Mesothelial cell of epicardium (in vitro differentiated cells): ENCODE measurements around the gene FAM193A. TPM values are rescaled to one million over a fixed set of nuclear protein-coding genes. Genes with fewer than 3 reads are reported as not detected.
A peak's percentile ranks its signal among the peaks of the same experiment; 100 is the strongest.

ENCODE experiments used
- DNase-seq, 2 experiments: peaks; one replicate each; pipeline ENCODE4 v3.0.0; 2021; ENCODE audit warnings: low spot score in 2 of 2; ENCODE audit not compliant: unreplicated experiment in 2 of 2
- H3K27ac Mint-ChIP-seq: 2 replicates; pipeline ENCODE4 v1.8.0; 2021; ENCODE audit warnings: mixed read lengths
- H3K27me3 Mint-ChIP-seq: 2 replicates; pipeline ENCODE4 v1.8.0; 2021; ENCODE audit warnings: low read depth, mixed read lengths
- H3K36me3 Mint-ChIP-seq: 2 replicates; pipeline ENCODE4 v1.8.0; 2021; ENCODE audit warnings: mixed read lengths
- H3K4me1 Mint-ChIP-seq: 2 replicates; pipeline ENCODE4 v1.8.0; 2021; ENCODE audit warnings: mixed read lengths
- H3K4me3 Mint-ChIP-seq: 2 replicates; pipeline ENCODE4 v1.8.0; 2021; ENCODE audit warnings: mild to moderate bottlenecking, moderate library complexity, mixed read lengths
- H3K9me3 Mint-ChIP-seq: 2 replicates; pipeline ENCODE4 v1.8.0; 2021; ENCODE audit warnings: mixed read lengths
- CTCF ChIP-seq: fragments of 200-600 bp; sonication (generic); IDR thresholded peaks from one replicate; pipeline ENCODE4 v1.5.0; 2021; ENCODE audit warnings: antibody characterized with exemption; ENCODE audit not compliant: unreplicated experiment
- total RNA-seq: library from RNA; stranded (reverse); gene quantifications from 3 replicates; pipeline ENCODE4 v1.2.1, GENCODE V29; 2021

The FAM193A gene
- total RNA-seq, 1 donor from 2014 or later, result 48.1 TPM

GRCh38 chr4:2662598-2662997 is 126.2 kb downstream of the FAM193A start:
- Mint-ChIP-seq H3K9me3 (no peaks in the 10 kb centered on the region), H3K4me3 (no peak overlapping the region), H3K4me1 (peaks cover 4% of the 10 kb centered on the region), H3K27ac (no peak overlapping the region), H3K36me3 (peaks cover 42% of the 10 kb centered on the region), H3K27me3 (no peaks in the 10 kb centered on the region)
- TF ChIP-seq CTCF, result no peak
- no peak for DNase-seq

GRCh38 chr4:2663275-2663674 is 126.8 kb downstream of the FAM193A start:
- H3K27me3 Mint-ChIP-seq, result no peaks in the 10 kb centered on the region
- peaks cover 4% of the 10 kb centered on the region for H3K4me1 Mint-ChIP-seq
- peak overlapping the region; percentile 62 for H3K27ac Mint-ChIP-seq
- peaks cover 41% of the 10 kb centered on the region for H3K36me3 Mint-ChIP-seq
- DNase-seq, result no peak
- no peak overlapping the region for H3K4me3 Mint-ChIP-seq
- TF ChIP-seq CTCF, result no peak
- no peaks in the 10 kb centered on the region for H3K9me3 Mint-ChIP-seq

DNA sequence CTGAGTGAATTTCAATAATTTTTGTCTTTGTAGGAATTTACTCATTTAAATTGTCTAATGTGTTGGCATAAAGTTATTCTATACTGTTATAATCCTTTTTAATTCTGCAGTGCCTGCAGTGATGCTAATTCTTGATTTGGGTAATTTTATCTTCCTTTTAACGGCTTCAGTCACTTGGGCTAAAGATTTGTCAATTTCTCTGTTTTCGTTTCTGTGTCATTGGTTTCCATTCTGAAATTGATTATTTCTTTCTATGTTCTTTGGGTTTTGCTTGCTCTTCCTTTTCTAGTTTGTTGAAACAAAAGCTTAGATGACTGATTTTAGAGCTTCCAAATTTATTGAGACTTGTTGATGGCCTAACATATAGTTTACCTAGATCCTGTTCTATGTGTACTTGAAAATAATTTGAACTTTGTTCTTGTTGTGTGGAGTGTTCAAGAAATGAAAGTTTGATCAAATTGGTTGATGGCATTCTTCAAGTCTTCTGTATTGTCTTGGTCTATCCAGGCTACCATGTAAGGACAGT is 130.3 kb downstream of the FAM193A start:
- H3K4me1 Mint-ChIP-seq, result peaks cover 4% of the 10 kb centered on the region
- H3K27me3 Mint-ChIP-seq, result no peaks in the 10 kb centered on the region
- TF ChIP-seq CTCF, result no peak
- H3K4me3 Mint-ChIP-seq, result no peak overlapping the region
- no peak for DNase-seq
- peaks cover 27% of the 10 kb centered on the region for H3K36me3 Mint-ChIP-seq
- no peak overlapping the region for H3K27ac Mint-ChIP-seq
- no peaks in the 10 kb centered on the region for H3K9me3 Mint-ChIP-seq

DNA sequence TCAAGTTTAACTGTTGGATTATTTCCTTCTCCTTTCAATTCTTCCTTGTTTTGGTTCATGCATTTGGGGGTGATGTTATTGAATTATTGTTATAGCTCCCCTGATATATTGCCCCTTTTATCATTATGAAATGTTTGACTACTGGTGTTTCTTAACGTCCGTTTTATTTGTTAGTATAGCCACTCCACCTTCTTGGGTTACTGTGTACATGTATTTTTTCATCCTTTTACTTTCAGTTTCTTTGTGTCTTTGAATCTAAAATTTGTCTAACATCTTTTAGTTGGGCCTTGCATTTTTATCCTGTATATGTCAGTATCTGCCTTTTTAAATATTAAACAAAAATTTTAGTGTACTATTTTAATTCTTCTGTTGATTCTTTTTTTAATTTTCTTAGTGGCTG is 131.0 kb downstream of the FAM193A start:
- peaks cover 31% of the 10 kb centered on the region for H3K36me3 Mint-ChIP-seq
- no peak overlapping the region for H3K4me3 Mint-ChIP-seq
- H3K9me3 Mint-ChIP-seq, result no peaks in the 10 kb centered on the region
- no peaks in the 10 kb centered on the region for H3K27me3 Mint-ChIP-seq
- TF ChIP-seq CTCF, result no peak
- no peak for DNase-seq
- H3K4me1 Mint-ChIP-seq, result peaks cover 4% of the 10 kb centered on the region
- no peak overlapping the region for H3K27ac Mint-ChIP-seq

DNA sequence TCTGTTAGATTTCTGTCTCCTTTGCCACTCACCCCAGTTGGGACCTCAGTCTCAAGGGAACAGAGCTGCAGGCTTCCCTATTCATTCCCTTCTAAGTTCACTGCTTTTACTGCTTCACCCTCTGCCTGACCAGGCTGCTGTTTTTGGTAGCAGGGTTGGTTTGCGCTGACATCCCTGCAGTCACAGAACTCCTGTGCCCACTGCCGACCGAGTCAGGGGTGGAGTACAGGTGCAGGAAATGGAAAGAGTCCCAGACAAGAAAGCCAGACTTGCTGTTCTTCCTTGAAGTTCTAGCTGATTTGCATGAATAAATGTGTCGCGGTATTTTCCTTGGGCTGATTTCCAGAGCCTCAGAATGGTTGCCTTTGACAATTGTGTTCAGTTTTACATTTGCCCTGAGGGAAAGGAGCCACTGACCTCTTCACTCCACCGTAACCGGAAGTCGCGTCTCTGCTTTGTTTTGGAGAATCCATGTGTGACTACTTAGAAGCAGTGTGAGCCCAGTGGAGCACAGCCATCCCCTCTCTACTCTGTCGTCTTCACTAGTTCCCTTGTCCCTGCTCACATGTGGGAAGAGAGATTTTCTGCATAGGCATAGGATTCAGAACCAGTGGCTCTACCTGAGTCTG is 134.9 kb downstream of the FAM193A start:
- no peak for DNase-seq

More for the DNA sequence above, 134.9 kb downstream of the FAM193A start:
- Mint-ChIP-seq H3K4me1 (no peaks in the 10 kb centered on the region), H3K27me3 (no peaks in the 10 kb centered on the region), H3K36me3 (peaks cover 30% of the 10 kb centered on the region), H3K9me3 (no peaks in the 10 kb centered on the region), H3K27ac (peak overlapping the region; percentile 4), H3K4me3 (no peak overlapping the region)
- no peak for TF ChIP-seq CTCF
